ENCODE results near the gene TAOK1. TPM values are rescaled to one million over a fixed set of nuclear protein-coding genes. Genes with fewer than 3 reads are reported as not detected.

The TAOK1 gene
- total and polyA plus RNA-seq, 10 of the 15 experiments (the other 5 are each of a cell fraction or from before 2014, with no cell fraction given), result 2.0 to 27.1 (median 11.8) TPM

DNA sequence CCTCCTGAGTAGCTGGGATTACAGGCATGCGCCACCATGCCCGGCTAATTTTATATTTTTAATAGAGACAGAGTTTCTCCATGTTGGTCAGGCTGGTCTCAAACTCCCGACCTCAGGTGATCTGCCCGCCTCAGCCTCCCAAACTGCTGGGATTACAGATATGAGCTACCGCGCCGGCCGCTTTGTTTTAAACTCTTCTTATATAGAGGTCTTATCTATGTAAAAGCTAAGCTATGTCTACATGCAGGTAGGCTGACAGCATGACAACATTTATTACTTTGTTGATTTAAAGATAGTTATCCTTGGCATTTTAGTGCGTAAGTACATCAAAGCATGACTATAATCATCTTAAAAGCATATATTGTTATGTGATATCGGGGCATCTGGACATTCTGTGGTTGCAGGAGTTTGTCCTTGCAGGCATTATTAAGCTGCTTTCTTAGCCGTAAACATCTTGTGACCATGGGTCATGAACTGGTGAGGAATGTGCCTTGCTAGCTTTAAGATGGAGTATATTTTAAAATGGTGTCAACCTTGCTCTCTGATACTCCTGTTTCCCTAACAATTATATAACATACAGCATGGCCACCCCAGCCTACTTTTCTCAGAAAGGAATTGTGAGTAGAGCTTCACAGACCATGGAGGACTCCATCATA lies 45.8 kb upstream of the TAOK1 start:
- no TSS peak for BruUV-seq (replicated peaks)
- ChIA-PET SMC1A (ENCODE audit: uncharacterized antibody, unreplicated experiment) (no interaction called here), POLR2A (interaction anchor here (0.5 kb wide), 1 partner anchor 632 kb away, joined by 3 read pairs; no protein-coding TSS in a partner anchor), CTCF (interaction anchor here (1.2 to 1.6 kb wide), 4 partner anchors 10 to 94 kb away, joined by 3 to 5 read pairs (median 4); no protein-coding TSS in a partner anchor), RAD21 (ENCODE audit: unreplicated experiment) (no interaction called here)
- Histone ChIP-seq H4K20me1 (ENCODE audit: control insufficient read depth, insufficient read depth) (no peaks in the 10 kb centered on the region), H3K36me3 (ENCODE audit: control insufficient read depth in 2 of 2, insufficient read depth in 2 of 2, low read length in 1 of 2) (no peaks in the 10 kb centered on the region), H3K27me3 (replicated peaks in 1 of 2; ENCODE audit: control insufficient read depth in 2 of 2, insufficient read depth in 2 of 2, low read length in 1 of 2) (no peaks in the 10 kb centered on the region; a peak in 1 of 4 replicates), H3K4me2 (ENCODE audit: control insufficient read depth, insufficient read depth) (no peak overlapping the region), H3K4me3 (no peak overlapping the region), H3K4me1 (ENCODE audit: control insufficient read depth, insufficient read depth, low read length) (no peaks in the 10 kb centered on the region), H2AFZ (ENCODE audit: control insufficient read depth, low read depth, low read length) (no peak overlapping the region), H3K9me3 (replicated peaks; ENCODE audit: control insufficient read depth, insufficient read depth, low read length) (no peaks in the 10 kb centered on the region), H3K79me2 (ENCODE audit: control insufficient read depth, insufficient read depth, low read length) (no peaks in the 10 kb centered on the region), H3K9ac (ENCODE audit: control insufficient read depth, insufficient read depth, low read length) (no peak overlapping the region), H3K27ac (ENCODE audit: control insufficient read depth, insufficient read depth) (no peak overlapping the region)
- 77% methylated on average over 11 of the region's 11 CpGs for WGBS (ENCODE audit: insufficient coverage, insufficient replicate concordance, low lambda C conversion rate, missing lambda C conversion rate)
- in situ Hi-C loops (cut with MboI), result loop anchor here (10.0 kb wide), 1 partner anchor 720 kb away; no protein-coding TSS in a partner anchor
- TF ChIP-seq WRNIP1 (IDR thresholded peaks at IDR 0.05; ENCODE audit: borderline replicate concordance, low read depth, low read length) (no peak), TCF7 (IDR thresholded peaks at IDR 0.05; ENCODE audit: borderline replicate concordance) (no peak), RCOR1 (conservative IDR thresholded peaks at IDR 0.05; ENCODE audit: low read depth, low read length) (no peak), MXI1 (IDR thresholded peaks at IDR 0.05; ENCODE audit: low read depth, low read length) (no peak), EP300 (IDR thresholded peaks at IDR 0.05; ENCODE audit: borderline replicate concordance in 1 of 2, control insufficient read depth in 1 of 2, low read depth in 2 of 2, low read length in 2 of 2) (no peak), HDAC2 (IDR thresholded peaks at IDR 0.05) (no peak), PAX5 (IDR thresholded peaks at IDR 0.05; ENCODE audit: borderline replicate concordance, low read depth, low read length) (no peak), MEF2A (IDR thresholded peaks at IDR 0.05; ENCODE audit: insufficient read depth, low read depth, low read length) (no peak), ZSCAN29 (IDR thresholded peaks at IDR 0.05) (no peak), HSF1 (IDR thresholded peaks at IDR 0.05; ENCODE audit: low read depth, low read length) (no peak), CHD2 (IDR thresholded peaks at IDR 0.05; ENCODE audit: borderline replicate concordance, low read depth, low read length) (no peak)
- TF ChIP-seq, protein P1, sequence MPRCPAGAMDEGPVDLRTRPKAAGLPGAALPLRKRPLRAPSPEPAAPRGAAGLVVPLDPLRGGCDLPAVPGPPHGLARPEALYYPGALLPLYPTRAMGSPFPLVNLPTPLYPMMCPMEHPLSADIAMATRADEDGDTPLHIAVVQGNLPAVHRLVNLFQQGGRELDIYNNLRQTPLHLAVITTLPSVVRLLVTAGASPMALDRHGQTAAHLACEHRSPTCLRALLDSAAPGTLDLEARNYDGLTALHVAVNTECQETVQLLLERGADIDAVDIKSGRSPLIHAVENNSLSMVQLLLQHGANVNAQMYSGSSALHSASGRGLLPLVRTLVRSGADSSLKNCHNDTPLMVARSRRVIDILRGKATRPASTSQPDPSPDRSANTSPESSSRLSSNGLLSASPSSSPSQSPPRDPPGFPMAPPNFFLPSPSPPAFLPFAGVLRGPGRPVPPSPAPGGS (IDR thresholded peaks at IDR 0.05; ENCODE audit: borderline replicate concordance, insufficient read depth, low read depth, low read length, poor library complexity, severe bottlenecking), result no peak
- ATAC-seq (no peak), DNase-seq (ENCODE audit: low read depth, low spot score) (no peak), FAIRE-seq (no peak)
- intact Hi-C loops (cut with micrococcal nuclease; ENCODE audit: unreplicated experiment), result loop anchor here (5.0 kb wide), 1 partner anchor 37 kb away; no protein-coding TSS in a partner anchor

Measured in GM12878 (cell line).